Measurements from ENCODE around the gene EPHB4. TPM values are rescaled to one million over a fixed set of nuclear protein-coding genes. Genes with fewer than 3 reads are reported as not detected.
A peak's percentile ranks its signal among the peaks of the same experiment; 100 is the strongest.

The EPHB4 gene
- total and polyA plus RNA-seq, 9 donors, result 24.4 to 119 (median 76.8) TPM

DNA sequence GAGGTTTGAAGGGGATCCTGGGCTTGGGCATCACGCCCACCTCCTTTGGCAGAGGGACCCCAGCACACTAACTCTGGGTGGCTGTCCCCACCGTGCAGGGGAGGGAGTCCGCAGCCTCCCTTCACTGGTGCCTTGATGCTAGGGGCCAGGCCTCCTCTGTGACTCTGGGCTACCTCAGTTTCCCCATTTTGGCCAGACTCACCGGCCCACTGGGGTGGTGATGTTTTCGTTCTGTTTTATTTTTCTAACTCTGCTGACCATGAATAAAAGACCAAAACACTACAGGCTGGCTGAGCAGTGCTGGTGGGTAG is 39.4 kb upstream of the EPHB4 start:
- Histone ChIP-seq H3K27ac (peak overlapping the region; percentile 88 to 96), H3K4me3 (peak overlapping the region; percentile 99), H3K36me3 (no peaks in the 10 kb centered on the region), H3K4me1 (ENCODE audit: insufficient read depth) (peaks cover 10% of the 10 kb centered on the region), H3K9me3 (no peaks in the 10 kb centered on the region), H3K27me3 (no peaks in the 10 kb centered on the region)
- 24 to 38% (median 35%) methylated on average over 5 of the region's 5 CpGs for WGBS, 3 donors
- intact Hi-C loops (cut with DNase I), result loop anchor here in 3 of 4 donors (10.0 kb wide), 2 partner anchors 162 to 392 kb away; partner anchors contain the start of genes TSC22D4 (in 2 of the 3) and POP7 (in 1 of the 3)
- DNase-seq, result peak in 2 of 5 donors; percentile 40 to 70
- TF ChIP-seq POLR2A (IDR thresholded peaks at IDR 0.05), result no peak
- no peak for TF ChIP-seq EP300 (IDR thresholded peaks at IDR 0.05)
- TF ChIP-seq, protein P1, sequence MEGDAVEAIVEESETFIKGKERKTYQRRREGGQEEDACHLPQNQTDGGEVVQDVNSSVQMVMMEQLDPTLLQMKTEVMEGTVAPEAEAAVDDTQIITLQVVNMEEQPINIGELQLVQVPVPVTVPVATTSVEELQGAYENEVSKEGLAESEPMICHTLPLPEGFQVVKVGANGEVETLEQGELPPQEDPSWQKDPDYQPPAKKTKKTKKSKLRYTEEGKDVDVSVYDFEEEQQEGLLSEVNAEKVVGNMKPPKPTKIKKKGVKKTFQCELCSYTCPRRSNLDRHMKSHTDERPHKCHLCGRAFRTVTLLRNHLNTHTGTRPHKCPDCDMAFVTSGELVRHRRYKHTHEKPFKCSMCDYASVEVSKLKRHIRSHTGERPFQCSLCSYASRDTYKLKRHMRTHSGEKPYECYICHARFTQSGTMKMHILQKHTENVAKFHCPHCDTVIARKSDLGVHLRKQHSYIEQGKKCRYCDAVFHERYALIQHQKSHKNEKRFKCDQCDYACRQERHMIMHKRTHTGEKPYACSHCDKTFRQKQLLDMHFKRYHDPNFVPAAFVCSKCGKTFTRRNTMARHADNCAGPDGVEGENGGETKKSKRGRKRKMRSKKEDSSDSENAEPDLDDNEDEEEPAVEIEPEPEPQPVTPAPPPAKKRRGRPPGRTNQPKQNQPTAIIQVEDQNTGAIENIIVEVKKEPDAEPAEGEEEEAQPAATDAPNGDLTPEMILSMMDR (IDR thresholded peaks at IDR 0.05), result no peak

DNA sequence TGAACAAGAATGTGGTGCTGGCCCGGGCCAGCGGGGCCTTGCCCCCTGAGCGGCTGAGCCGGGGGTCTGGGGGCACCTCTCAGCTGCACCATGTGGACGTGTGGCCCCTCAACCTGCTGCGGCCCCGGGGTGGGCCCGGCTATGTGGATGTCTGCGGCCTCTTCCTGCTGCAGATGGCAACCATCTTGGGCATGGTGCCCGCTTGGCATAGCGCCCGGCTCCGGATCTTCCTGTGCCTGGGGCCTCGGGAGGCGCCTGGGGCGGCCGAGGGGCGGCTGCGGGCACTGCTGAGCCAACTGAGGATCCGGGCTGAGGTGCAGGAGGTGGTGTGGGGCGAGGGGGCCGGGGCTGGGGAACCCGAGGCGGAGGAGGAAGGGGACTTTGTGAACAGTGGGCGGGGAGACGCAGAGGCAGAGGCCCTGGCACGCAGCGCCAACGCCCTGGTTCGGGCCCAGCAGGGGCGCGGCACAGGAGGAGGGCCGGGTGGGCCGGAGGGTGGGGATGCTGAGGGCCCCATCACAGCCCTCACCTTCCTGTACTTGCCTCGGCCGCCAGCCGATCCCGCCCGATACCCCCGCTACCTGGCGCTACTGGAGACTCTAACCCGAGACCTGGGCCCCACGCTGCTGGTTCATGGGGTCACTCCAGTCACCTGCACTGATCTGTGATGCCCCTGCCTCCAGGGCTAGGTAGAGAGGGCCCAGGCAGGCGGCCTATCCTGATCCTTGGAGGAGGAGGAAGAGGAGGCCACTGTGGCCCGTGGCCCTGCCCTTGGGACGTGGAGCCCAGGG is 38.8 kb upstream of the EPHB4 start:
- Histone ChIP-seq H3K36me3 (no peaks in the 10 kb centered on the region), H3K4me3 (peak overlapping the region; percentile 99), H3K27ac (peak overlapping the region; percentile 88 to 96), H3K9me3 (no peaks in the 10 kb centered on the region), H3K27me3 (no peaks in the 10 kb centered on the region), H3K4me1 (ENCODE audit: insufficient read depth) (peaks cover 10% of the 10 kb centered on the region)
- whole genome bisulfite sequencing, 3 donors, result 61 to 83% (median 73%) methylated on average over 28 to 46 of the region's 46 CpGs
- peak; percentile 63 to 86 (median 85) for DNase-seq
- TF ChIP-seq, protein P1 (IDR thresholded peaks at IDR 0.05), result no peak
- no peak for TF ChIP-seq EP300 (IDR thresholded peaks at IDR 0.05)
- no peak for TF ChIP-seq POLR2A (IDR thresholded peaks at IDR 0.05)
- intact Hi-C loops (cut with DNase I), result loop anchor here in 3 of 4 donors (10.0 kb wide), 2 partner anchors 161 to 391 kb away; partner anchors contain the start of genes TSC22D4 (in 2 of the 3) and POP7 (in 1 of the 3)

DNA sequence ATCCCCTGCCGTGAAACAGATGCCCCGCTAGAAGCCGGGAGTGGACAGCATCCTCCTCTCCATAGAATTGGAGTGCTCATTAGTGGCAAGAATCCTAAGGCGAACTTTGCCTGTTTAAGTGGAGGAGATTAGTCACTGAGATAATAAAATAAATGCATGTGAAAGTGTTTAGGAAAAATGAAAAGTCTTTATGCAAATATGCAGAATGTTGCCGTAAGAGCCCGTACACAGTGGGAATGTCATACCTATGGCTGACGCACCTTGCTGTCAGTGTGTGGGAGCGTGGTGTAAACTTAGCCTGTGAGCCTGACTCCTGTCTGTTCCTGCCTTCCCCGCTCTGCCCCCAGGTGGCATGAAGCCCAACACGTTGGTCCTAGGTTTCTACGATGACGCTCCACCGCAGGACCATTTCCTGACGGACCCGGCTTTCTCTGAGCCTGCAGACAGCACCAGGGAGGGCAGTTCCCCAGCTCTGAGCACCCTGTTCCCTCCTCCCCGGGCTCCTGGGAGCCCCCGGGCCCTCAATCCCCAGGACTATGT is 38.1 kb upstream of the EPHB4 start:
- Histone ChIP-seq H3K9me3 (no peaks in the 10 kb centered on the region), H3K4me1 (ENCODE audit: insufficient read depth) (peaks cover 10% of the 10 kb centered on the region), H3K4me3 (no peak overlapping the region), H3K27me3 (no peaks in the 10 kb centered on the region), H3K27ac (peak overlapping the region; percentile 88 to 96), H3K36me3 (no peaks in the 10 kb centered on the region)
- no peak for DNase-seq
- WGBS, 3 donors, result 84 to 89% (median 86%) methylated on average over 17 of the region's 17 CpGs
- intact Hi-C loops (cut with DNase I), result loop anchor here in 3 of 4 donors (10.0 kb wide), 2 partner anchors 161 to 391 kb away; partner anchors contain the start of genes TSC22D4 (in 2 of the 3) and POP7 (in 1 of the 3)
- no peak for TF ChIP-seq EP300 (IDR thresholded peaks at IDR 0.05)
- TF ChIP-seq POLR2A (IDR thresholded peaks at IDR 0.05), result no peak
- TF ChIP-seq, protein P1 (IDR thresholded peaks at IDR 0.05), result no peak

DNA sequence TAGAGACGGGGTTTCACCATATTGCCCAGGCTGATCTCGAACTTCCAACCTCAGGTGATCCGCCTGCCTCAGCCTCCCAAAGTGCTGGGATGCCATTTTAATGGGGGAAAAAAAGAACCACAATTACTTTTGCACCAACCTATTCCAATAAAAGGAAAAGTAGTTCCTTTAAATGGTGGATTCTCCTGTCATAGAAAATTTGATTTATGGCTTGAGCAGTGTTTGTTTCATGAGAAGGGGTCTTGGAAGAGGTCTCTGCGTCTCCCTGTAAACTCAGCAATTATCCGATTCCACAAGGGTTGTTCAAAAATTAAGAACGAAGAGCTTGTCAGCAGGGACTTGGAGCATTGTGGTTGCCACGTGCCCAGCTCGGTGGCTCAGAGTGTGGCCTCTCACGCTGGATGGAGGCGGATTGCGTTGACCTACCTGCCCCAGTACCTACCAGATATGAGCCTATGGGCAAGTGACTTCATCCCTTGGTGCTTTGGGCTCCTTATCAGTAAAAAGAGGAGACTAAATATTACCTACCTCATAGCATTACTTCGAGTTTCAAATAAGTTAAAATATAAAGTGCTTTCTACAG is 37.0 kb upstream of the EPHB4 start:
- no peaks in the 10 kb centered on the region for H3K9me3 ChIP-seq
- intact Hi-C loops (cut with DNase I), result loop anchor here in 3 of 4 donors (10.0 kb wide), 2 partner anchors 160 to 390 kb away; partner anchors contain the start of genes TSC22D4 (in 2 of the 3) and POP7 (in 1 of the 3)
- H3K27ac ChIP-seq, result no peak overlapping the region
- WGBS, 3 donors, result 88 to 91% (median 90%) methylated on average over 12 of the region's 12 CpGs
- H3K36me3 ChIP-seq, result no peaks in the 10 kb centered on the region
- TF ChIP-seq, protein P1 (IDR thresholded peaks at IDR 0.05), result no peak
- TF ChIP-seq EP300 (IDR thresholded peaks at IDR 0.05), result no peak
- TF ChIP-seq POLR2A (IDR thresholded peaks at IDR 0.05), result no peak
- peaks cover 10% of the 10 kb centered on the region for H3K4me1 ChIP-seq (ENCODE audit: insufficient read depth)
- no peaks in the 10 kb centered on the region for H3K27me3 ChIP-seq
- no peak overlapping the region for H3K4me3 ChIP-seq
- DNase-seq, result no peak

Measured in ovary (tissue), 9 donors.